HG02884 (cell line): Measurements from ENCODE around the gene ADAMTS15.

Source experiments
- ATAC-seq: cut with Tn5 transposase; IDR thresholded peaks from one replicate; pipeline ENCODE4 v1.9.1; 2021; ENCODE audit warnings: mild to moderate bottlenecking, moderate library complexity; ENCODE audit not compliant: unreplicated experiment

ADAMTS15 gene

DNA sequence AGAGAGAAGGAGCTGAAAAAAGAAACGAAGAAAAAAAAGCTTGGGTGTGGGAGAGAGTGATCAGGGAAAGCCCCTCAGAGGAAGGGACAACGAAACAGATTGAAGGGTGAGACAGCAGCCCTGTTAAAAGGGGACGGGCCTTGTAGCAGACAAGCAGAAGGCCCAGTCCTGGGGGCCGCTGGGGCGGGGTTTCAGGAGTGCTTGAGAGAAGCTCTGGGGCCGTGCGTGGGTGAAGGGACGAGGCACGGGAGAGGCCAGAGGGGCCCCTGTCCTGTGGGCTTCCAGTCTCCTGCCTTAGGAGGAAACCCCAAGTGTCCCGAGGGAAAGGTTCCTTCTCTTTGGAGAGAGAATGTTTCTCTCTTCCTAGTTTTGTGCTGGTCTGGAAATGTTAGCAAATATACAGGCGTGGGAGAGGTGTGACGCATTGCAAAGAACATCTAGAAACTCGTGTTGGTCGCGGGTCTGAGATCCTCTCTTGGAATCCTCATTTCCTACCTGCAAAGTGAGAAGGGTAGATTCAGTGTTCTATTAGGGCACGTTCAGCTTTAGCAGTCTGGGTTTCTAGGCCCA, 28.6 kb downstream of the ADAMTS15 start:
- ATAC-seq, result no peak

DNA sequence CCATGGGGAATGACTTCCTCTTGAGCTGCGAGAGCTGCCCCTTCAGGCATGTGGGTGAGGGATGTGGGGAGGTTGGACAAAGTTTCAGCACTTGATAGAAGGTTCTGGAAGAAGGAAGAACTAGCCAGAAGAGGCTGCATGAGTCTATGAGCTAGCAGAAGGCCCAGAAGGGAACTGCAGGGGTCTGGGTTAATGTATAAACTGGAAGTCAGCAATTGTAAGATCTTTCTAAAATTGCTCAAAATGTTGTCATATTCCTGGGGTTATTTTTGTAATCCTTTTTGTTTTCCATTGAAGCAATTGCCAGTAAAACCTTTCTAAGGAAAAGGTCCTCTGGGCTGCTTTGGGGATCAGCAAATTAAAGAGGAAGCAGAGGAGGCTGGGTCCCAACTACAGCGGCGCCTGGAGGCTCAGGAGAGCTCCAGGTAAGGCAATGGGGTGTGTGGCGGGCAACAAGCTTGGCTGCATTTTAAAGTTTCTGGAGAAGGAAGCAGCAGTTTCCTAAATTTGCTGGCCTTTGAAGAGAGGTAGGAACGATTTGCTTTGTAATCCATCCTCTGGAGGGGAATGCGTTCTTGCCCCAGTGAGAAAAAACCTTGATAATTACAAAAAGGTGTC, 29.2 kb downstream of the ADAMTS15 start:
- no peak for ATAC-seq

DNA sequence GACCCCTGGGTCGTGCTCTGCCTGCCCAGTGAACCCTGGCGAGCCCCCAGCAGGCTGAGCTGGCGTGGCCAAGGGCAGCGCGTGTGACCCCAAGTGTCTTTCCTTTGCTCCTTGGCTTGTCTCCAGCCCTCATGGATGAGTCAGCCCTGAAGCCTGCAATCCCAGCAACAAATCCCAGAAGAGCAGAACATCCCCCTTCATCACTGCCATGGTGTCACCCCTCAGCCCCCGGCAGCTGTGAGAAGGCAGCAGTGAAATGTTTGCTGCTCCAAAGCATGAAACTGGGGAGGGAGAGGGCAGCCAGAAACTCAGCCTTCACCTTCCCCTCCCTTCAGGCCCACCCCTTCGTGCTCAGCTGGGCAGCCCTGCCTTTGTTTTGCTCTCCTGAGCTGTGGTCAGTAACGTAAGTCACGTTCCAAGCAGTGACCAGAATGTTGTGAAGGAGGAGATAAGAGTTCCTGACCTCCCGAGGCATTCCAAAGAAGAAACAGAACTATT, 29.8 kb downstream of the ADAMTS15 start:
- ATAC-seq, result no peak

DNA sequence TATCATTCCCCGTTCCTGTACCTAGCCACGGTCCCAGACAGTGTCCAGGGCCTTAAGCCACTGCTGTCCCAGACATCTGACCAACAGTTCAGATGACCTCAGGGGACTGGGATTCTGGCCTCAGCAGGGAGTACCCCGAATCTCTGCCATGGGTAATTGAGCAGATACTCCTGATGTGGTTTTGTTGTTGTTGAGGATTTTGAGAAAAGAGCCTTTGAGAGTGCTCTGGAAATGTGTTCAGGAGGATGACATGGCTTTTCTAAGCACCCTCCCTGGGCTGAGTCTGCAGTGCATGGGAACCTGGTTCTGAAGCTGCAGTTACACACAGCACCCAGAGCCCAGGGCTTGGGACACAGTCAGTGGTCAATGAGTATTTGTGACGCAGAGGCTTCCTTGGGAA, 30.4 kb downstream of the ADAMTS15 start:
- ATAC-seq, result no peak

DNA sequence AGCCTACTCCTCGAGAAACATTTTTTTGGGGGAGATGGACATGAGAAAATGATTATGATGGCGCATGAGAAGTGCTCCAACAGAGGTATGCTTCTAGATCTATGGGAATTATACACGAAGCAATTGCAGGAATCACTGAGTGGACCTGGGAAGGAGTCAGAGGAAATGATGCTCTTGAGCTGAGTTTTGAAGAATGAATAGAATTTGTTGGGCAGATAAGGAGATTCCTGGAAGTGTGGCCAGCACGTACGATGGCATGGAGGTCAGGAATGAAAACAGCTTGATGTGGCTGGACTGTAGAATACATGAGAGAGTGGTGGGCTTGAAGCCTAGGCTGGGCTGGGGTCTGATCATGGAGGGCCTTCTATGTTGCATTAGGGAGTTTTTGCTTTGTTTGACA, 31.7 kb downstream of the ADAMTS15 start:
- ATAC-seq, result no peak

GRCh38 chr11:130480711-130481140, 32.3 kb downstream of the ADAMTS15 start:
- ATAC-seq, result no peak

- no peak for ATAC-seq
These were observed 34.7 kb downstream of the ADAMTS15 start for GRCh38 chr11:130483124-130483523.

DNA sequence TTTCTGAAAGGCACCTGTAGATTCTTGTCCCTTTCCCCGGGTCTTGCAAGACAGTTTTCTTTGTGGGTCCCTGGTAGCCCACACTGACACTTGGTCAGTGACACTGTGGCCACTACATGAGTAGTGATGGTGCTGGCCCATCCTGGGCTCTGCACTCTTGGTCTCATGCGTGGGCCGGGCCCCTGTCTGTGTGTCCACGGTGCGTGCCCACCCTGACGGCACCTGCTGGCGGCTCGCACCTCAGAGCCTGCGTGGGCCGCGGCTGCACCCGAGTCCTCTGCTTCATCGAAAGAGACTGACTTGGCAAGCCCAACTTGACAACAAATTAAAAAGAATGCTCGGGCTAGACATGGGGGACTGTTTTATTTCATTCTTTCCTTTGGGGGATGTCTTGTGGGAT, 37.5 kb downstream of the ADAMTS15 start:
- ATAC-seq, result no peak

DNA sequence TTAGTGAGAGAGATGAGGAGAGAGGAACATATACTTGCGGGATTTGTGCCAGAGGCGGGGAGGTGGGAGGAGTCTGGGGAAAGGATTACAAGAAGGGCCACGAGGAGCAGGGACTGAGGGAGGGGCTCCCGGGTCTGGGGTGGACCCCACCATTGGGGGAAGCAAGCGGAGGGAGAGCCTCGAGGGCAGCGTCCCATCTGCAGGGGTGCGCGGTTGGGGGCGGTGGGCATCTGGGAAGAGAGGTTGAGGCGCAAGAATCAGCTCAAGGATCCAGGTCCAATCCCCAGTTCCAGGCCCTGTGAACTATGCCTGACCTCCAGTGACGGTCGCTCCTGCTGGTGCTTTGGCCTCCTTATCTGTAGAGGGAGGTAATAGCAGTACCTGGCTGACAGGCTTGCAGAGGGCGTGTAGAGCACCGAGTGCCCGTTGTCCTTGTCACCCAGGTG, 38.0 kb downstream of the ADAMTS15 start:
- no peak for ATAC-seq

DNA sequence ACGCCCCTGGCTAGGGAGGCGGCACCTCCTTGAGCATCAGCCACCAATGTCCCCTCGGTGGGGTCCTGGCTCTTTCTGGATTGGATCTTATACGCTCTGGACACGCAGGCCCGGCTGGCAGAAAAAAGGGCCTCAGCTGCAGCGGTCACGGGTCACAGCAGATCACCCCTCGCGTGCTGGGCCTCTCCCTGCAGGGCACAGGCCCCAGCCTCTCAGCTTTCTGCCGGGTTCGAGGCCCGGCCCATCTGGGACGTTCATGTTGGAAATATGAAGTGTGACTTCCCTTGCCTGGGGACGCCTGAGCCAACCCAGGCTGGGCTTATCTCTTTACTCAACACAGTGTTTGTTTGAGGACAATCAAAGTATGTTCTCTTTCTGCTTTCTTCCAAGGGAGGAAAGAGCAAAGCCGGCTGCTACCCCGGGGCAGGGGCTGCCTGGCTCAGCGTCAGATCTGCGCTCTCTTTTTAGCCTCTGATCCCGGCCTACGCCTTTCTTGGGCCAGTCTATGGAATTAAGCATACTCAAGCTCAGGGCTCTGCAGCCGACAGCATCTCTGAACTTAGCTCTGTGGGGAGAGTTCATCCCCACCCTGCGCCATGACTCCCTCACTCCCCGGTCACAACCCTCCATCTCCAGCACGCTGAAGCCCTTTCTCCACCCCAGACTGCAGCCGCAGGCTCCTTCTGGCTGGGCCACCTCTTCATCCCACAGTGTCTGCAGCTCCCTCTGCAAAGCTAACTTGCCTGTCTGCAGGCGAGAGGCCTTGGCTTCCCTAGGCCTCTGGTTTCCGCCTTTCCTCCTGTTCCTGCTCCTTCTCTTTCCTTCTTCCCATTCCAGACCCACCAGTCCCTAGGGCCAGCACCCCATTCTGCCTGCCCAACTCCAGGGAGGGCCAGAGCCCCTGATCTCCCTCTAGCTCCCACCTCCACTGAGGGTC, 38.8 kb downstream of the ADAMTS15 start:
- ATAC-seq, result no peak

DNA sequence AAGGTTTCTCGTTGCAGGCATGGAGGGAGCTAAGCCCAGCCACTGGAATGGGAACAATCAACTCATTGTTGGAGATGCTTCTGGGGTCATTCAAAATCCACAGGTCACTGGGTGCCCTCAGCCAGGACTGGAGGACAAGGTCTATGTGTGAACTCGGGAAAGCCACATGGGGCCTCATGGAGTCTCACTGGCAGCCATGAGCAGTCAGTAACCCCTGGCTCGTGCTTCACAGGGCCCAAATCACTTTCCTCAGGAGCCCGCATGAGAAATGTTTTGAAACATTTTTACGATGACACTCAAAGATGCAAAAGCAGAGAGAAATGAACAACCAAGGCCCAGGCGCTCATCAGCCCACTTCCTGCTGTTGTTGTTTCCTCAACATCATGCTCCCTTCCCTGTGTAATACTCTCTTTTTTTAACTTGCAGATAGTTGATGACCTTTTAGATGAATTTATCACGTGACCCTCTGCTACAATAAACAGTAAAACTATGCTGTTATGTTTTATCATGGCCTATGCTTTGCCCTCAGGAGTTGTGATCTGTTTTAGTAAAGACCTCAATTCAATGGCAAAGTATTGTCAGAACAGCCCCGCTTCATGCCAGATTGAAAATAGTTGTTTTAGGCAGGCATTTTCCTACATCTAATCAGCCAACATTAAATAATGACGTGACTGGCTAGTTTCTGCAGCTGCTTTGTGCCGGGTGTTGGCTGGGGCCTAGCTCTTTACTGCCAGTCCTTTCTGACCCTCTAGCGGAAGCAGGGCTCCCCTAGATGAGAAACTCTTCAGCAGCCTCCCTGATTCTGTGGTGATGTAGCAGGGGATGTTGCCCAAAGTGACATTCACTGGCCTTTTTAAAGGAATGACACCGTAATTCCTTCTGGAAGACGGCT, 39.7 kb downstream of the ADAMTS15 start:
- no peak for ATAC-seq

DNA sequence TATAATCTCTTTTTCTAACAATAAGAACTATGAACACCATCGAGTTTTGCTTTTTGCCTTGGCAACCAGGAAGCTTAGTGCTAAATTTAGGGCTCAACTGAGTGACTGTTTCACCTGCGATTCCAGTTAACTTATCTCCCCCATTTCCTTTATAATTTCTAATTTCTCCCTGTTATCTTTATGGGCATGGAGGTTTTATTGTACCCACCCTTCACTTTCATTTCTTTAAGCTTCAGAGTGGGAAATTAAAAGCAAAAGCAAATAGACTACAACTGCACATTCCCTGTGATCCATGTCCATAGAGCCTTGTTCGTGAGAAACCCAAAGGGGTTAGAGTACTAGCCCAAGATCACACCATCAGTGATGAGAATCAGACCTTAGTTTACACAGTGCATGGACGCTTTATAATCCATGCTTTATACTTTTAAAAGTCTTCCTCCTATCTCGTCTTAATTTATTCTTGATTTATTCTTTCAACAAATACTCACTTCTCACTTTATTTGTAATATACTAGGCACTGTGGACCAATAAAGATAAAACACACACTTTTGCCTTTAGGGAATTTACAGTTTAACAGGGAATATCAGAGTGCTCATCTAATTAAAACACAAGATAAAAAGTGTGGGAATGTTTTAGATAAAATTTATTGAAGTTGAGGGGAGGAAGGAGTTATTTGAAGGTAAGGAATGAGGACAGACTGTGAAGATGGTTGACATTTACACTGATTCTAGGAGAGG, 40.6 kb downstream of the ADAMTS15 start:
- no peak for ATAC-seq

GRCh38 chr11:130489716-130490115, 41.3 kb downstream of the ADAMTS15 start:
- no peak for ATAC-seq

- no peak for ATAC-seq
These were observed 42.4 kb downstream of the ADAMTS15 start for GRCh38 chr11:130490682-130491449.

- ATAC-seq, result no peak
These were observed 49.7 kb downstream of the ADAMTS15 start for GRCh38 chr11:130498181-130498580.

GRCh38 chr11:130499828-130500227, 51.4 kb downstream of the ADAMTS15 start:
- no peak for ATAC-seq

- ATAC-seq, result no peak
These were observed 55.9 kb downstream of the ADAMTS15 start for GRCh38 chr11:130504317-130504716.

GRCh38 chr11:130508913-130509312, 60.5 kb downstream of the ADAMTS15 start:
- no peak for ATAC-seq

GRCh38 chr11:130509942-130510341, 61.5 kb downstream of the ADAMTS15 start:
- no peak for ATAC-seq
